Measurements from ENCODE around the gene INSR.
"Not testable (repeated sequence)": the region's sequence is repeated elsewhere in the genome, so short reads cannot be mapped to it uniquely, and the experiment has no call there.

- TF ChIP-seq CTCF (IDR thresholded peaks at IDR 0.05): peak in 2 of 5 experiments; percentile 6 to 9
- TF ChIP-seq POLR2AphosphoS5 (IDR thresholded peaks at IDR 0.05); EP300 (IDR thresholded peaks at IDR 0.05; ENCODE audit: low read depth); POLR2A (IDR thresholded peaks at IDR 0.05): not testable (repeated sequence)
Observed at GRCh38 chr19:7067122-7067521, 227.1 kb downstream of the INSR start.

Measured in transverse colon (tissue), 4 donors.